T-helper 17 cell (primary cell): ENCODE data around the gene HOOK1. TPM values are rescaled to one million over a fixed set of nuclear protein-coding genes. Genes with fewer than 3 reads are reported as not detected.
"Not testable (repeated sequence)": the region's sequence is repeated elsewhere in the genome, so short reads cannot be mapped to it uniquely, and the experiment has no call there.

Experiments used
- ATAC-seq: fragments of 150-1000 bp; cut with Tn5 transposase; 2 replicates; pipeline ENCODE4 v1.10.0; 2021; ENCODE audit warnings: mild to moderate bottlenecking, moderate library complexity
- DNase-seq, 3 donors: peaks; one replicate each; pipeline versions ENCODE4 v3.0.0 to v3.0.0-alpha.2; 2020 to 2021
- H3K9me3 ChIP-seq: one replicate; pipeline ENCODE4 v1.7.0; 2013; ENCODE audit warnings: low read length, mild to moderate bottlenecking; ENCODE audit not compliant: control insufficient read depth, poor library complexity, severe bottlenecking
- H3K27ac Mint-ChIP-seq: one replicate; pipeline ENCODE4 v1.8.0; 2022; ENCODE audit warnings: mild to moderate bottlenecking, moderate library complexity, mixed read lengths
- H3K27me3 Mint-ChIP-seq: one replicate; pipeline ENCODE4 v1.8.0; 2022; ENCODE audit warnings: mixed read lengths
- H3K36me3 Mint-ChIP-seq: one replicate; pipeline ENCODE4 v1.8.0; 2022; ENCODE audit warnings: low read depth, mixed read lengths
- H3K4me1 Mint-ChIP-seq: one replicate; pipeline ENCODE4 v1.8.0; 2022; ENCODE audit warnings: mild to moderate bottlenecking, mixed read lengths
- H3K4me3 Mint-ChIP-seq: one replicate; pipeline ENCODE4 v1.8.0; 2022; ENCODE audit warnings: mild to moderate bottlenecking, moderate library complexity, mixed read lengths
- total RNA-seq, 4 donors: library from RNA in 2 of 4; stranded (reverse) in 2 of 4; gene quantifications; one replicate each; pipeline ENCODE4 v1.2.3 and lab custom pipeline; 2022 to 2026

The HOOK1 gene
- total RNA-seq, 2 donors from 2014 or later, result 13.8 to 18.0 TPM

DNA sequence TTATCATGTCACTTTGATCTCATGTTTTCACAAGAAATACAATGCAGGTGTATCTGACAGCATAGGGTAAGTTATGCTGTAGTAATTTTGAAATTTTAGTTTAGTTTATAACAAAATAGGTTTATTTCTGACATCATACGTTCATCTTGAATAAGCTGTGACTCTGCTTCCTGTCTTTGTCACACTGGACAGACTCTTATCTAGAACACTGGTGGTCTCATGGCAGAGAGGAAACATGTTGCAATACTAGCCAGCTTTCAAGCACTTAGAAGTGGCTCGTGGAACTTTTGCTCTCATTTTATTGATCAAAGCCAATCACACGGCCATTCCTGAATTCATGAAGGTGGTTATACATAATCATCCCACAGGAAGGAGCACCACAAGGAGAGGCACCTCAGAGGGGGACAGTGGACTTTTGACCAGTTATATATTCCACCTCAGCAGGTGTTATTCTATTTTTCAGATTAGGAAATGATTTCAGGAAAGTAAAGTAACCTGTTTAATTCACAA lies 65.3 kb downstream of the HOOK1 start:
- peaks cover 2% of the 10 kb centered on the region for H3K36me3 Mint-ChIP-seq
- DNase-seq (no peak), ATAC-seq (no peak)
- peaks cover 11% of the 10 kb centered on the region for H3K27me3 Mint-ChIP-seq
- H3K9me3 ChIP-seq, result no peaks in the 10 kb centered on the region
- H3K27ac Mint-ChIP-seq, result no peak overlapping the region
- no peaks in the 10 kb centered on the region for H3K4me1 Mint-ChIP-seq
- no peak overlapping the region for H3K4me3 Mint-ChIP-seq

DNA sequence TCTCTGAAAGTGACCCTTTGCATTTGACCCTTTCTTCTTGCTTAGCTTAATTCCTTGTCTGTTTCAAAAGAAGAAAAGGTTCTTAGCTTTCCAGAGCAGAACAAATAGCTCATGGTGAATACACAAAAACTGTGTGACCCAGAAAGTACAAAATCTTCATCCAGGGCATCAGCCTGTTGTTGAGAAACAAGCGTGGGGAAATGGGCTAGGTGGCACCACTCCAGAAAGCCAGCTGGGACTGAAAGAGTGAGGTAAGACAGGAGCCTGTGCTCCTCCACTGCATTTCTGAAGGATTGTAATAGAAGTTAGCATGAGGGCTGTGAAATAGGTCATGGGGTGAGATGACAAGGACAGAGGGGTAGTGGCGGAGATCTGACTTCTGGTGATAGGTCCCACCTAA lies 66.0 kb downstream of the HOOK1 start:
- no peak for ATAC-seq
- Mint-ChIP-seq H3K4me3 (no peak overlapping the region), H3K27ac (no peak overlapping the region), H3K4me1 (no peaks in the 10 kb centered on the region), H3K27me3 (peaks cover 11% of the 10 kb centered on the region), H3K36me3 (peaks cover 2% of the 10 kb centered on the region)
- no peak for DNase-seq
- no peaks in the 10 kb centered on the region for H3K9me3 ChIP-seq

DNA sequence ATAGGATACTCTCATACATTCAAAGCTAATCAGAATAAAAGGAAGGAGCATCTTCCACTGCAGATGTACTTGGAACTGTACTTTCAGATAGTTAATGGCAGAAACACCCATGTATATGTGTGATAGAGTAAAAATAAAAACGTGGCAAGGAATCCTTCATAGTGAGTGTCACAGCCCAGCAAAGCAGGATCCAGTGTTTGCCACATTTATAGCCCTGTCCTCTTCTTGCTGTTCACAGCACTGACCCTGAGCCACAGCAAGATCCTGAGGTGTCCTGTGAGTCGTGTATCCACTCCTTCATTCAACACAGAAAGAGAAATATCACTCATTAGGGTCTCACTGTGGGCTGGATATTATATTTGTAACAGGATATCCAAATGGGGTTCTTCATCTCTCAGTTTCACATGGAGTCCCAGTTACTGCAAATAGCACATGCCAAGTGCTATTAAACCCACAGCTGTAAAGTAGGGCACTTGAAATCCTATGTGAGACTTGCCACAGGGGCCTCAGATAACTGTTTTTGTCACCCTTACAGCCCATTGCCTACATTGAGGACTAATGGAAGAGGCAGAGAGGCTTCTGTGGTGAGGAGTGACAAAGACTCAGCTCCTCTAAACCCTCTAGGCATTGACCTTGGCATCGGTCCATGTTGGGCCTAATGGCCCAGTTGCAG lies 70.5 kb downstream of the HOOK1 start:
- ATAC-seq (no peak), DNase-seq (no peak)
- H3K4me3 Mint-ChIP-seq, result no peak overlapping the region
- peaks cover 4% of the 10 kb centered on the region for H3K36me3 Mint-ChIP-seq
- H3K4me1 Mint-ChIP-seq, result no peaks in the 10 kb centered on the region
- H3K27ac Mint-ChIP-seq, result no peak overlapping the region
- no peaks in the 10 kb centered on the region for H3K9me3 ChIP-seq
- peaks cover 11% of the 10 kb centered on the region for H3K27me3 Mint-ChIP-seq

DNA sequence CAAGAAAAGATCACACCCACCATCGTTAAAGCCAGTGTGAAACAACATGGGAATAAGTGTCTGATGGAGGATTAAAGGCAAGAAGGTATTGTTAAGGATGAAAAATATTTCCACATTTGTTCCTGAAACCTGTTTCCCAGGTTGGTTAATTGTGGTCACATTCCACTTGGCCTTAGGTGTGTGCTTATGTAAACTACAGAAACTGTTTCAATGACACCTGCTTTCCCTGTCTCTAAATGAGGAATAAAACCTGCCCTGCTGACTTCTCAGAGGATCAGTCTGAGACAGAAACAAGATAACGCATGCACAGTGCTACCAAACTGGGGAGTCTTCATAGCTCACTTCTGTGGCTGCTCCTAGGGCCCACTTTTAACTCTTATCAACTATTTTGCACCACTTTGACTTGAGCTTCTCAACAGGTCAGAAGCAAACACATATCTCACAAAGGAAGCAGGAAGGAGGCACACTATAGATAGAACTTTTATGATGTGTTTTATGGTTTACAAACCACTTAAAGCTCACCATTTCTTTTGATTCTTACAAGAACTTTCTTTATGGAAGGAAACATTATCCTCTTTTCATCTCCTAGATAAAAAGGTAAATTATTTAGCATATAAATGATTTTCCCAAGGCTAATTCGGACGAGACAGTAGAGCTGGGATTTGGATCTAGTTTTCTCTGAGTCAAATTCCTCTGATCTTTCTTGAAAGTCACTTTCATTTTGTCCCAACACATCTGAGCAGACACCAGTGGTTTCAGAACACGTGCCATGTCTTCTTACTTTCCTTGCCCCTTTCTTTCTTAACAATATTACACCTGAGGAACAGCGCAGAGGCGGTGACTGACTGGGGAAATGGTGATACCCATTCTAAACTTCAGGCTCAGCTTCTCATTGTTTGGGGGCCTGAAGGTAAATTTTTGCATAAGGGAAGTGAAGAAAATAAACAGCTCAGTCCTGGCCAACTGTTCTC lies 78.4 kb downstream of the HOOK1 start:
- no peaks in the 10 kb centered on the region for H3K9me3 ChIP-seq
- Mint-ChIP-seq H3K4me1 (peaks cover 8% of the 10 kb centered on the region), H3K27ac (peak overlapping the region; percentile 80), H3K36me3 (peaks cover 2% of the 10 kb centered on the region), H3K27me3 (no peaks in the 10 kb centered on the region), H3K4me3 (no peak overlapping the region)
- DNase-seq (no peak), ATAC-seq (no peak)

DNA sequence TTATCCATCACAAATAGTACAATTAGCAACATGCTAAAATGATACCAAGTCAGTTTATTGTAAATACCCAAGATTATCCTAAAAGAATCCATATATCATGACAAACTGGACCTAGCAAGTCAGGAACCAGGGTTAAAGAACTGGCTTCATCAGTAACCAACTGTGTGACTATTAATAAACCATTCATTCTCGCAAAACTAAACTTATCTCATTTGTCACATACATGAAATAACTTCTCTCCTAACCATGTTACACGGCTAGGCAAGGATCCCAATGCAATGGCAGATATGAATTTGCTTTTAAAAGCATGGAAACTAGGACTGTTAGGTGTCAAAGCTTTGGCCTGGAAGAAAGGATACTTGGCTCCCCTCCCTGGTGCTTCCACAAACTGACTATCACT lies 82.4 kb downstream of the HOOK1 start:
- Mint-ChIP-seq H3K27ac (no peak overlapping the region), H3K4me1 (peaks cover 10% of the 10 kb centered on the region), H3K27me3 (peaks cover 15% of the 10 kb centered on the region), H3K4me3 (no peak overlapping the region), H3K36me3 (peaks cover 3% of the 10 kb centered on the region)
- H3K9me3 ChIP-seq, result no peaks in the 10 kb centered on the region
- DNase-seq (no peak), ATAC-seq (no peak)

DNA sequence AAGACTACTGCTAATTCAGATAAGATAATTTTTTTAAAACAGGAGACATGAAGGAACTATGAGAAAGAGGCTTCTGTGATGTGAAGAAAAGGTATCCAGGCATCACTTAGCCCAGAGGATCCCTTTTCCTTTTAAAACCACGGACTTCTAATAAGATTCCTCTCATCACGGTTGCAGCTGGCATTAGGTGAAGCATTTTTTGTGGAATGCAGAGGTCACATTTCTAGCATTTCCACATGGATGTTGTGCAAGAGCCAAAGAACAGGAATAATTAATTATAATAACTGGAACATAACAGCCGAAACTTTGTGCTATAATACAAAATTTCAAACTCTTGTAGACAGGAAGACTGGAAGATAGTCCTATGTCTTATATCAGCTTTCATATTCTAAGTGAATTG lies 84.2 kb downstream of the HOOK1 start:
- H3K27ac Mint-ChIP-seq, result no peak overlapping the region
- DNase-seq, result no peak
- peaks cover 23% of the 10 kb centered on the region for H3K27me3 Mint-ChIP-seq
- ATAC-seq, result no peak
- H3K4me3 Mint-ChIP-seq, result no peak overlapping the region
- H3K4me1 Mint-ChIP-seq, result peaks cover 7% of the 10 kb centered on the region
- H3K9me3 ChIP-seq, result no peaks in the 10 kb centered on the region
- peaks cover 3% of the 10 kb centered on the region for H3K36me3 Mint-ChIP-seq

DNA sequence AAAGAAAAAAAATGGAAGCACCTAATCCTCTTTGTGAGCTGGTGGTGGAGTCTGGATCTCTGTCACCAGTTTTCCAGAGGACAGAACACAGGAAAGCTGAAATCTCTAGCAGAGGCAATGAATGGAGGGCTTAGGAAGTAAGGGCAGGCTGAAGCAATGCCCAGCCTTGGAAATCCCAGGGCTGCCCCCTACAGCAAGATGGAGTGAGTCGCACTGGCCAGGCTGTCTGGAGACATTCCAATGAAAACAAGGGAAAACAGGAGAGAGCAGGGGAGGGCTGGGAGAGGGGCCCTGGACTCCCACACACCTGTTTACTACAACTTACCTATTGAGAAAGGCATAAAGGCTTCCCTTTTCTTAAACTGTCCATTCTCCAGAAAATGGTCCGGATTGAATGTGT lies 85.9 kb downstream of the HOOK1 start:
- ATAC-seq, result no peak
- no peaks in the 10 kb centered on the region for H3K9me3 ChIP-seq
- Mint-ChIP-seq H3K27me3 (peaks cover 23% of the 10 kb centered on the region), H3K4me1 (peaks cover 7% of the 10 kb centered on the region), H3K27ac (no peak overlapping the region), H3K36me3 (peaks cover 3% of the 10 kb centered on the region), H3K4me3 (no peak overlapping the region)
- no peak for DNase-seq

DNA sequence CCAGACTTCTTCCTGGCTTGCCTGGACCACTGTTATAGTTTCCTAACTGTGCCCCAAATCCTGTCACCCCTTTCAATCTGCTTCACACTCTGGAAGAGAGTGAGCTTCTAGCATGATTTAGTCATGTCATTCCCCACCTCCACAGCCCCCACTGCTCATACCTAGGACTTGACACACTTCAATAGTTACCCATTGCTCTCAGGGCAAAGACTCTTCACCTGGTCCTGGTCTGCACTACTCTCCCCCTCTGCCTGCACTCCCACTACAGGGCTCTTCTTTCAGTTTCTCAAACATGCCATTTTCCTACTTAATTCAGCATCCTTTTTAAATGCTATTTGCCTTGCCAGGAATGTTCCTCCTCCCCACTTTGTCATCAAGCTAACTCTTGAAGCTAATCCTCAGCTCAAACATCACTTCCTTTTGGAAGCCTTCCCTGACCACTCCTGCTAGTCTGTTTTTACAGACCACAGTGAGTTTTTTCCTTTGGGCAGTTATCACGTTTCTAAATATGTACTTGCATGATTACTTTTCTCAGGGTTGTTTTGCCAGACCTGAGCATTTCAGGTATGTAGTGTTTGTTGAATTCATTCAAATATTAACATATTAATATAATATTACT lies 87.1 kb downstream of the HOOK1 start:
- peaks cover 7% of the 10 kb centered on the region for H3K4me1 Mint-ChIP-seq
- peaks cover 3% of the 10 kb centered on the region for H3K36me3 Mint-ChIP-seq
- DNase-seq, result no peak

DNA sequence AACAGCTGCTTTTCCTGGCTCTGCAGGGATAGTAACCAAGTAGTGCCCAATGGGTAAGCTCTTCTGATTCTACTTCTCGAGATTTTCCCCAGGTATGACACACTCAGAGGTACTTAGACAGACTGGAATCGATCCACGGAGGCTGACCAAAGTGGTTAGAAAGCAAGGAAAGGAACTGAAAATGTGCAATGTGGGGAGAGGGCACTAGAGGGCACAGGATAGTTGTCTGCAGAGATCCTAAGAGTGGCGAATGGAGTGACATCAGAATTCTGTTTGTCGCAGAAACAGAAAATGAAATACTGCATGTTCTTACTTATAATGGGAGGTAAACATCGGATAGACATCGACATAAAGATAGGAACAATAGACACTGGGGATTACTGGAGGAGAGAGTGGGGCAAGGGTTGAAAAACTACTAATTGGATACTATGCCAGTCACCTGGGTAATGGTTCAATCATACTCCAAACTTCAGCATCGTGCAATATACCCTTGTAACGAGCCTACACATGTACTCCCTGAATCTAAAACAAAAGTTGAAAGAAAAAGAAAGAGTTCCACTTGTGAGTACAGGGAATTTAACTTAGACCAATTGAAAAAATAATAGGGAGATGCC lies 88.5 kb downstream of the HOOK1 start:
- ATAC-seq (no peak), DNase-seq (no peak)
- Mint-ChIP-seq H3K27ac (no peak overlapping the region), H3K4me3 (no peak overlapping the region), H3K27me3 (peaks cover 23% of the 10 kb centered on the region), H3K4me1 (peaks cover 7% of the 10 kb centered on the region), H3K36me3 (peaks cover 3% of the 10 kb centered on the region)
- H3K9me3 ChIP-seq, result no peaks in the 10 kb centered on the region

More for the DNA sequence above, 87.1 kb downstream of the HOOK1 start:
- H3K4me3 Mint-ChIP-seq, result no peak overlapping the region
- no peaks in the 10 kb centered on the region for H3K9me3 ChIP-seq
- H3K27ac Mint-ChIP-seq, result no peak overlapping the region
- peaks cover 23% of the 10 kb centered on the region for H3K27me3 Mint-ChIP-seq
- no peak for ATAC-seq

DNA sequence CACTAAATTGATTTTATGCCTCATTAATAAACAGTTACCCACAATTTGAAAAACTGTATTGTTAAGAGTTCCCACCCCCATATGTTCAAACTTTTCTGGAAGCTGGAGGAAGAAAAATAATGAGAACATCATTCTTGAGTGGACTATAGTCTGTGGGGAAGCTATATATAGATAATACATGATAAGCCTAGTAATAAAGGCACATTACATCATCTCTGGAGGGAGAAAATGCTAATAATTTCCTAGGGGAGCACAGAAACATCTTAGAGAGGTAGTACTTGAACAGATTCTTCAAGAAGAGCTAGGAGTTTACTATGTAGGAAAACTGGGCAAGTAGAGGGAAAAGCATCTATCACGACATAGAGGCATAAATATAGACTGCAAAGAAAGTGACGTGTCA lies 92.2 kb downstream of the HOOK1 start:
- H3K27me3 Mint-ChIP-seq, result peaks cover 10% of the 10 kb centered on the region

DNA sequence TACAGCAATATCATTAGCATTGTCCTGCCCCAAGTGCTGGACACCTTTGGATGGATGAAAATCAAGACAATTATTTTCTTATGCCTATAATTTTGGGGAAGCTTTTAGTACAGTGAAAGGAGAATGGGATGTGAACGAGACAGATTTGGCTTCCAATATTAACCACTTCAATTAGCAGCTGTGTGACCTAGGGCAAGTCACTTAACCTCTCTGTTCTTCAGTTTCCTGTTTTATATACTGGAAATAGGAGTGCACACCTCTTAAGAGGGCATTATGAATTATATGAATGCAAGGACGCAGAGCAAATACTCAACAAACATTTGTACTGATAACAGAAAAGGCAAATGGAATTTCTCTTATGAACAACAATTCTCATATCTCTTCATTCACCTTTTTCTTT lies 93.3 kb downstream of the HOOK1 start:
- H3K4me1 Mint-ChIP-seq, result peaks cover 4% of the 10 kb centered on the region
- H3K36me3 Mint-ChIP-seq, result peaks cover 6% of the 10 kb centered on the region
- no peak overlapping the region for H3K4me3 Mint-ChIP-seq
- ATAC-seq (no peak), DNase-seq (no peak)
- H3K27me3 Mint-ChIP-seq, result peaks cover 5% of the 10 kb centered on the region
- H3K27ac Mint-ChIP-seq, result no peak overlapping the region
- H3K9me3 ChIP-seq, result no peaks in the 10 kb centered on the region

More for the DNA sequence above, 92.2 kb downstream of the HOOK1 start:
- ATAC-seq (no peak), DNase-seq (no peak)
- H3K36me3 Mint-ChIP-seq, result peaks cover 4% of the 10 kb centered on the region
- H3K4me1 Mint-ChIP-seq, result peaks cover 6% of the 10 kb centered on the region
- no peaks in the 10 kb centered on the region for H3K9me3 ChIP-seq
- no peak overlapping the region for H3K4me3 Mint-ChIP-seq
- no peak overlapping the region for H3K27ac Mint-ChIP-seq

DNA sequence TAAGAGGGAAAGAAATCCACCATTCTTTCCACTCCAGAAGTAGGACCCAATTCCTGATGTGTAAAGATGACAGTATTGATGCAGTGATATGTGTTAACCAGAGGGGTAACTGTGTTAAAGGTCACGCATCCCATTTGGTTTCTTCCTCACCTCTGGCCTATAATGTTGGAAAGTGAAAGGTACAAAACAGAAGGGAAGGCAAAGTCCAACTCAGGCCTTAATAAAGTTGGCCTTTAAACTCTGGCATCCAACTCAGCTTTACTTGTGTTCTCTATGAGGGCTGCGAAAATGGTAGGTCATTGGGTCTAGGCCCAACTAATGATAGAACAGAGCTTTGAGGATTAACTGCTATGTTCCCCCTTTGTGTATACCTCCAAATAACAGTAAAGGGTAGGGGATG lies 93.9 kb downstream of the HOOK1 start:
- H3K27me3 Mint-ChIP-seq, result no peaks in the 10 kb centered on the region
- no peak for DNase-seq
- no peak overlapping the region for H3K27ac Mint-ChIP-seq
- H3K4me1 Mint-ChIP-seq, result no peaks in the 10 kb centered on the region
- peaks cover 6% of the 10 kb centered on the region for H3K36me3 Mint-ChIP-seq
- H3K9me3 ChIP-seq, result no peaks in the 10 kb centered on the region
- no peak for ATAC-seq
- no peak overlapping the region for H3K4me3 Mint-ChIP-seq

DNA sequence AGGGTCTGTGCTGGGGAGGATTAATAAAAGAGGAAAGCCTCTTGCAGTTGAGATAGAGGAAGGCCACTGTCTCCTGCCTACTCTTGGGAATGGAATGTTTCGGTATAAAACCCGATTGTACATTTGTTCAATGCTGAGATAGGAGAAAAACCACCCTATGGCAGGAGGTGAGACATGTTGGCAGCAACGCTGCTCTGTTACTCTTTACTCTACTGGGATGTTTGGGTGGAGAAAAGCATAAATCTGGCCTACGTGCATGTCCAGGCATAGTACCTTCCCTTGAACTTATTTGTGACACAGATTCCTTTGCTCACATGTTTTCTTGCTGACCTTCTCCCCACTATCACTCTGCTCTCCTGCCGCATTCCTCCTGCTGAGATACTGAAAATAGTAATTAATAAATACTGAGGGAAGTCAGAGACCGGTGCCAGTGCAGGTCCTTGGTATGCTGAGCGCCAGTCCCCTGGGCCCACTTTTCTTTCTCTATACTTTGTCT lies 100.1 kb downstream of the HOOK1 start:
- H3K27ac Mint-ChIP-seq, H3K9me3 ChIP-seq, H3K4me3 Mint-ChIP-seq, H3K36me3 Mint-ChIP-seq, H3K4me1 Mint-ChIP-seq, DNase-seq, ATAC-seq: not testable (repeated sequence)
- peaks cover 27% of the 10 kb centered on the region for H3K27me3 Mint-ChIP-seq
